HCT116 (cell line): ENCODE data around the gene RBM20. TPM values are rescaled to one million over a fixed set of nuclear protein-coding genes. Genes with fewer than 3 reads are reported as not detected.

Experiments
- ATAC-seq: fragments of 200-7000 bp; cut with Tn5 transposase; 2 replicates; pipeline ENCODE4 v1.9.1; 2020; ENCODE audit warnings: mild to moderate bottlenecking, moderate library complexity
- BruUV-seq: library from RNA; stranded (reverse); fragments of 400-500 nt; replicated peaks from 2 replicates; lab custom pipeline; 2021; lab: Mats Ljungman, UMichigan
- CTCF ChIA-PET: fragments of 300-600 bp; sonication (Branson Sonifier 250); formaldehyde crosslinking; loops from one replicate; lab custom pipeline; 2021; ENCODE audit warnings: antibody characterized with exemption; lab: Charles Lee
- POLR2A ChIA-PET: fragments of 300-600, 350-600 bp; sonication (Branson Sonifier 250); formaldehyde crosslinking; loops from one replicate; lab custom pipeline; 2021; ENCODE audit warnings: antibody characterized with exemption; lab: Charles Lee
- RAD21 ChIA-PET, 2 experiments: fragments of 300-600 bp; sonication (Branson Sonifier 250); formaldehyde crosslinking; loops; one replicate each; lab custom pipeline; 2023; ENCODE audit warnings: low total read pairs in 2 of 2; ENCODE audit not compliant: uncharacterized antibody in 2 of 2, unreplicated experiment in 2 of 2, low non-redundant PET in 1 of 2; lab: Charles Lee
- DNase-seq: peaks from one replicate; pipeline ENCODE4 v3.0.0-alpha.2; 2010; ENCODE audit warnings: low read depth, low spot score
- H2AFZ ChIP-seq: fragments of 200-600 bp; shearing (Covaris generic), sonication (generic); 2 replicates; pipeline ENCODE4 v1.6.1; 2017; ENCODE audit warnings: low read depth, mixed run types, mixed read lengths, antibody characterized with exemption, low read length; ENCODE audit not compliant: poor library complexity, severe bottlenecking
- H3K27ac ChIP-seq: 2 replicates; pipeline ENCODE4 v1.5.1; 2012; ENCODE audit warnings: low read depth, low read length
- H3K27me3 ChIP-seq: fragments of 200-600 bp; sonication (generic); 2 replicates; pipeline ENCODE4 v1.6.1; 2016; ENCODE audit warnings: mixed run types, low read length, mixed read lengths; ENCODE audit not compliant: insufficient read depth
- H3K36me3 ChIP-seq, 2 experiments: fragments of 200-500 bp in 1 of 2; fragments of 200-600 bp in 1 of 2; sonication (Bioruptor generic) in 1 of 2; sonication (generic) in 1 of 2; 2 replicates each; pipeline versions ENCODE4 v1.5.1 to v1.6.1; 2014 to 2016; ENCODE audit warnings: low read length in 2 of 2, inconsistent platforms in 1 of 2, mixed read lengths in 1 of 2, mixed run types in 1 of 2; ENCODE audit not compliant: insufficient read depth in 2 of 2, control insufficient read depth in 1 of 2
- H3K4me1 ChIP-seq, 2 experiments: fragments of 200-600 bp in 1 of 2; sonication (generic) in 1 of 2; 2 replicates each; pipeline versions ENCODE4 v1.5.1 to v1.6.1; 2012 to 2017; ENCODE audit warnings: low read length in 2 of 2, inconsistent platforms in 1 of 2, mild to moderate bottlenecking in 1 of 2, mixed read lengths in 1 of 2, mixed run types in 1 of 2, moderate library complexity in 1 of 2; ENCODE audit not compliant: insufficient read depth in 2 of 2, control insufficient read depth in 1 of 2
- H3K4me2 ChIP-seq: fragments of 200-600 bp; sonication (generic); 2 replicates; pipeline ENCODE4 v1.6.1; 2017; ENCODE audit warnings: mixed run types, low read length, mixed read lengths
- H3K4me3 ChIP-seq, 2 experiments: fragments of 200-600 bp in 1 of 2; sonication (generic) in 1 of 2; replicated peaks in 1 of 2; 2 replicates each; pipeline ENCODE4 v1.5.1; 2011 to 2016; ENCODE audit warnings: low read length in 2 of 2, control low read depth in 1 of 2, low read depth in 1 of 2, mild to moderate bottlenecking in 1 of 2, mixed read lengths in 1 of 2, mixed run types in 1 of 2
- H3K79me2 ChIP-seq: fragments of 200-600 bp; sonication (generic); 2 replicates; pipeline ENCODE4 v1.6.1; 2017; ENCODE audit warnings: mild to moderate bottlenecking, mixed run types, low read length, moderate library complexity, mixed read lengths; ENCODE audit not compliant: insufficient read depth
- H3K9ac ChIP-seq: fragments of 200-600 bp; sonication (generic); 2 replicates; pipeline ENCODE4 v1.6.1; 2016; ENCODE audit warnings: low read length, mixed read lengths
- H3K9me2 ChIP-seq: fragments of 200-600 bp; sonication (generic), shearing (Covaris generic); 2 replicates; pipeline ENCODE4 v1.6.1; 2017; ENCODE audit warnings: mixed run types, mild to moderate bottlenecking, moderate library complexity; ENCODE audit not compliant: insufficient read depth
- H3K9me3 ChIP-seq, 2 experiments: fragments of 200-500 bp in 1 of 2; fragments of 200-600 bp in 1 of 2; sonication (Bioruptor generic) in 1 of 2; sonication (generic) in 1 of 2; 2 replicates each; pipeline ENCODE4 v1.6.1; 2014 to 2017; ENCODE audit warnings: low read length in 2 of 2, mixed read lengths in 2 of 2, inconsistent platforms in 1 of 2, low read depth in 1 of 2, mild to moderate bottlenecking in 1 of 2, mixed run types in 1 of 2, moderate library complexity in 1 of 2; ENCODE audit not compliant: control insufficient read depth in 1 of 2, insufficient read depth in 1 of 2
- H4K20me1 ChIP-seq: fragments of 200-600 bp; sonication (generic), shearing (Covaris generic); 2 replicates; pipeline ENCODE4 v1.6.1; 2017; ENCODE audit warnings: mixed run types, mild to moderate bottlenecking, moderate library complexity; ENCODE audit not compliant: insufficient read depth
- CEBPB ChIP-seq: IDR thresholded peaks from 2 replicates; pipeline ENCODE4 v1.6.1; 2012; ENCODE audit warnings: low read depth
- CTCF ChIP-seq, 3 experiments: fragments of 200-600 bp in 1 of 3; sonication (generic) in 1 of 3; IDR thresholded peaks in 2 of 3; conservative IDR thresholded peaks in 1 of 3; 2 replicates each; pipeline ENCODE4 v1.5.1; 2012 to 2017; ENCODE audit warnings: low read depth in 2 of 3, low read length in 2 of 3, antibody characterized with exemption in 1 of 3, borderline replicate concordance in 1 of 3, control low read depth in 1 of 3, mild to moderate bottlenecking in 1 of 3, mixed read lengths in 1 of 3, mixed run types in 1 of 3, moderate library complexity in 1 of 3; ENCODE audit not compliant: insufficient read depth in 1 of 3
- EZH2 ChIP-seq: fragments of 200-600 bp; sonication (generic); IDR thresholded peaks from 2 replicates; pipeline ENCODE4 v1.6.1; 2017; ENCODE audit warnings: antibody characterized with exemption, mixed run types
- RAD21 ChIP-seq: IDR thresholded peaks from 2 replicates; pipeline ENCODE4 v1.6.1; 2012; ENCODE audit warnings: low read depth, mild to moderate bottlenecking
- SP1 ChIP-seq: IDR thresholded peaks from 2 replicates; pipeline ENCODE4 v1.6.1; 2012; ENCODE audit warnings: low read depth
- ZFX ChIP-seq: fragments of 450-650 bp; IDR thresholded peaks from 2 replicates; pipeline ENCODE4 v1.6.1; 2017
- ZNF274 ChIP-seq: fragments of 200-500 bp; sonication (Bioruptor generic); IDR thresholded peaks from 2 replicates; pipeline ENCODE4 v1.6.1; 2014; ENCODE audit warnings: mild to moderate bottlenecking, low read depth, low read length, inconsistent platforms
- intact Hi-C: fragments of 100-400 bp; cut with micrococcal nuclease; formaldehyde crosslinking; loops from 2 replicates; pipeline ENCODE4 v1.10.0; 2022
- total RNA-seq: library from RNA; stranded (reverse); gene quantifications from one replicate; pipeline ENCODE4 v1.2.1, GENCODE V29; 2021; ENCODE audit not compliant: unreplicated experiment
- TF ChIP-seq, protein P1 (sequence below): IDR thresholded peaks from 2 replicates; pipeline ENCODE4 v1.6.1; 2012

The RBM20 gene
- total RNA-seq, 1 experiment from 2014 or later = 2.0 TPM

GRCh38 chr10:110757586-110757985, 113.5 kb downstream of the RBM20 start:
- H3K9me3 ChIP-seq = no peaks in the 10 kb centered on the region
- H4K20me1 ChIP-seq = no peaks in the 10 kb centered on the region
- CTCF ChIA-PET = interaction anchor here (0.6 to 1.4 kb wide), 3 partner anchors 12 to 183 kb away, joined by 3 to 6 read pairs (median 3); no protein-coding TSS in a partner anchor
- TF ChIP-seq ZNF274 (no peak), RAD21 (no peak), EZH2 (no peak), CEBPB (no peak), CTCF (IDR thresholded peaks at IDR 0.05 in 2 of 3, conservative IDR thresholded peaks at IDR 0.05 in 1 of 3; ENCODE audit: borderline replicate concordance in 1 of 3, insufficient read depth in 1 of 3, low read depth in 2 of 3, low read length in 2 of 3) (no peak), ZFX (no peak), SP1 (no peak)
- TF ChIP-seq, protein P1, sequence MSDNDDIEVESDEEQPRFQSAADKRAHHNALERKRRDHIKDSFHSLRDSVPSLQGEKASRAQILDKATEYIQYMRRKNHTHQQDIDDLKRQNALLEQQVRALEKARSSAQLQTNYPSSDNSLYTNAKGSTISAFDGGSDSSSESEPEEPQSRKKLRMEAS = no peak
- TF ChIP-seq, all 23 proteins: peak for 0
- DNase-seq (no peak), ATAC-seq (no peak)
- Histone ChIP-seq H3K36me3 (no peaks in the 10 kb centered on the region), H3K27me3 (peaks cover 5% of the 10 kb centered on the region; the same call in 1 of the 2 replicates), H2AFZ (no peak overlapping the region), H3K4me1 (peaks cover 0 to 4% of the 10 kb centered on the region in 2 experiments; a peak in 1 of 4 replicates), H3K4me3 (no peak overlapping the region), H3K9ac (no peak overlapping the region), H3K9me2 (no peaks in the 10 kb centered on the region), H3K27ac (no peak overlapping the region), H3K79me2 (no peaks in the 10 kb centered on the region), H3K4me2 (no peak overlapping the region)
- BruUV-seq = no TSS peak
- RAD21 ChIA-PET = interaction anchor here in 1 of 2 experiments (0.6 kb wide), 1 partner anchor 12 kb away, joined by 9 read pairs; no protein-coding TSS in a partner anchor
- intact Hi-C loops = no loop called here
- POLR2A ChIA-PET = interaction anchor here (0.7 kb wide), 1 partner anchor 387 kb away, joined by 5 read pairs; no protein-coding TSS in a partner anchor
